Measurements from ENCODE around the gene MADCAM1. TPM values are rescaled to one million over a fixed set of nuclear protein-coding genes. Genes with fewer than 3 reads are reported as not detected.

Gene MADCAM1
- total and polyA plus RNA-seq, 2 of the 8 experiments (the other 6 are each of a cell fraction or from before 2014, with no cell fraction given): 2.3 to 3.0 TPM

DNA sequence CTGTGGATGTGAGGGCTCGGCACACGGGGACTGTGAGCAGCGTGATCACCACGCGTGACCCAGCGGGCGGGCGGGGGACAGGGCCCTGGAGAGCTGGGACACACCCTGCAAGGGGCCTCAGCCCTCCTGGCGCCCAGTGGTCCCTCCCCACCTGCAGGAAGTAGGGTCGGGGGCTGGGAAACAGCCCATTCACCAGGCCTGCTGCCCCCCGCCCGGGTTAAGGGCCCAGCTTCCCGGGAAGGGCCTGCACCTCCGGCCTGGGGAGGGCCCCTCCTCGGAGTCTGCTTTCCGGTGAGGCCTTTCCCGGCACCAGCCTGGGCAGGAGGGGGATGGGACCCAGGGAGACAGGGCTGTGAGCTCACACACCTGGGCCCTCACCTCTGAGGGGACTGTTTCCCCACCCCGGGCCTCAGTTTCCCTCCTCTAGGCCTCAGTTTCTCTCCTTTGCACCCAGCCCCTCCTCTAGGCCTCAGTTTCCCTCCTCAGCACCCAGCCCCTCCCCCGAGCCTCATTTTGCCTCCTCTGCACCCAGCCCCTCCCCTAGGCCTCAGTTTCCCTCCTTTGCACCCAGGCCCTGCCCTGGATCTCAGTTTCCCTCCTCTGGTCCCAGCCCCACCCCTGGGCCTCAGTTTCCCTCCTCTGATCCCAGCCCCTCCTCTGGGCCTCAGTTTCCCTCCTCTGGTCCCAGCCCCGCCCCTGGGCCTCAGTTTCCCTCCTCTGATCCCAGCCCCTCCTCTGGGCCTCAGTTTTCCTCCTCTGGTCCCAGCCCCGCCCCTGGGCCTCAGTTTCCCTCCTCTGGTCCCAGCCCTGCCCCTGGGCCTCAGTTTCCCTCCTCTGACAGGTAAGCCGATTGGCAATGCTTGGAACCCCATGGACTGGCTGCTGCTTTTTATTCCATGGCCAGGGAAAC is 1.9 kb upstream of the MADCAM1 start (continued):
- TF ChIP-seq SP4 (IDR thresholded peaks at IDR 0.05; ENCODE audit: low read length) (no peak), TAF7 (optimal IDR thresholded peaks at IDR 0.05; ENCODE audit: borderline replicate concordance, low read depth, low read length) (no peak), HDAC2 (IDR thresholded peaks at IDR 0.05; ENCODE audit: borderline replicate concordance in 1 of 2, low read depth in 2 of 2, low read length in 2 of 2) (no peak), GABPA (IDR thresholded peaks at IDR 0.05; ENCODE audit: borderline replicate concordance, insufficient read depth, low read length) (no peak), CTBP2 (IDR thresholded peaks at IDR 0.05; ENCODE audit: borderline replicate concordance, insufficient read depth, insufficient read length, low read length) (no peak), TBP (IDR thresholded peaks at IDR 0.05; ENCODE audit: low read depth, low read length) (no peak), RXRA (IDR thresholded peaks at IDR 0.05; ENCODE audit: insufficient read depth, low read depth, low read length) (no peak), SUZ12 (IDR thresholded peaks at IDR 0.05; ENCODE audit: low read length) (no peak), JUND (IDR thresholded peaks at IDR 0.05; ENCODE audit: low read length) (no peak)
